Body of pancreas (tissue), 4 donors: ENCODE results near the gene ADORA2A.

Experiments
- CTCF ChIP-seq, 7 experiments: fragments of 450-650 bp in 4 of 7; fragments of 200-600 bp in 3 of 7; sonication (generic) in 3 of 7; IDR thresholded peaks; one replicate each; pipeline ENCODE4 v1.5.1; 2016 to 2019; ENCODE audit warnings: antibody characterized with exemption in 7 of 7
- POLR2A ChIP-seq, 3 donors: fragments of 450-650 bp; IDR thresholded peaks; one replicate each; pipeline ENCODE4 v1.6.1; 2016; ENCODE audit warnings: antibody characterized with exemption in 3 of 3, mild to moderate bottlenecking in 2 of 3

- no peak for TF ChIP-seq CTCF (IDR thresholded peaks at IDR 0.05)
- TF ChIP-seq POLR2A (IDR thresholded peaks at IDR 0.05): no peak
Measured at GRCh38 chr22:24443668-24444067, 16.3 kb downstream of the ADORA2A start.
